ENCODE data around the gene DCAF12. TPM values are rescaled to one million over a fixed set of nuclear protein-coding genes. Genes with fewer than 3 reads are reported as not detected.

Gene DCAF12
- total and polyA plus RNA-seq, 4 donors: 8.4 to 120 (median 16.0) TPM

DNA sequence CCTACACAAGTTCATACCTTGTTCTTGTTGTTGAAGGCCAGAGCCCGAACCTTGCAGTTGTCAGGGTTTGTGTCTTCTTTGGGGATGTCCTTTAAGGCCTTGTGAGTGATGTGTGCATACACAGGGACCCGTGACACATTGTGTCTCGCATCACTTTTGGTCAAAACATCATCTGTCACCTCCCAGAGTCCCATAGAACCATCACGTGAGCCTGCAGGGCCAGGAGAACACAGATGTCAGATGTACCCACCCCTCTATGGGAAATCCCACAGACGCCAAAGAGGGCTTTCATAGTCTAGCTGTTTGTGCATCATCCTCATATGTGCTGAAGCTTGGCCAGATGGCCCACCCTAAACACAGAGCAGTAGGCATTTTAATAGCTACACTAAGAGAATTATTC is 28.2 kb downstream of the DCAF12 start:
- Histone ChIP-seq H3K9me3 (ENCODE audit: control insufficient read depth in 4 of 4, low read length in 3 of 4) (no peaks in the 10 kb centered on the region), H3K9ac (ENCODE audit: low read depth in 1 of 2, low read length in 2 of 2) (no peak overlapping the region), H3K27me3 (ENCODE audit: control insufficient read depth in 4 of 4, insufficient read depth in 4 of 4, low read length in 3 of 4) (no peaks in the 10 kb centered on the region), H3K27ac (ENCODE audit: low read depth in 1 of 2, low read length in 2 of 2) (no peak overlapping the region), H3K4me1 (ENCODE audit: control insufficient read depth in 4 of 4, insufficient read depth in 4 of 4, low read length in 3 of 4) (no peaks in the 10 kb centered on the region), H3K36me3 (ENCODE audit: control insufficient read depth in 4 of 4, insufficient read depth in 3 of 4, low read depth in 1 of 4, low read length in 3 of 4) (peaks cover 22 to 59% (median 42%) of the 10 kb centered on the region in 4 donors), H3K4me3 (ENCODE audit: low read depth in 1 of 3, low read length in 3 of 3) (no peak overlapping the region)
- WGBS: 94% methylated on average over 5 of the region's 5 CpGs
- TF ChIP-seq, protein P1, sequence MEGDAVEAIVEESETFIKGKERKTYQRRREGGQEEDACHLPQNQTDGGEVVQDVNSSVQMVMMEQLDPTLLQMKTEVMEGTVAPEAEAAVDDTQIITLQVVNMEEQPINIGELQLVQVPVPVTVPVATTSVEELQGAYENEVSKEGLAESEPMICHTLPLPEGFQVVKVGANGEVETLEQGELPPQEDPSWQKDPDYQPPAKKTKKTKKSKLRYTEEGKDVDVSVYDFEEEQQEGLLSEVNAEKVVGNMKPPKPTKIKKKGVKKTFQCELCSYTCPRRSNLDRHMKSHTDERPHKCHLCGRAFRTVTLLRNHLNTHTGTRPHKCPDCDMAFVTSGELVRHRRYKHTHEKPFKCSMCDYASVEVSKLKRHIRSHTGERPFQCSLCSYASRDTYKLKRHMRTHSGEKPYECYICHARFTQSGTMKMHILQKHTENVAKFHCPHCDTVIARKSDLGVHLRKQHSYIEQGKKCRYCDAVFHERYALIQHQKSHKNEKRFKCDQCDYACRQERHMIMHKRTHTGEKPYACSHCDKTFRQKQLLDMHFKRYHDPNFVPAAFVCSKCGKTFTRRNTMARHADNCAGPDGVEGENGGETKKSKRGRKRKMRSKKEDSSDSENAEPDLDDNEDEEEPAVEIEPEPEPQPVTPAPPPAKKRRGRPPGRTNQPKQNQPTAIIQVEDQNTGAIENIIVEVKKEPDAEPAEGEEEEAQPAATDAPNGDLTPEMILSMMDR (IDR thresholded peaks at IDR 0.05; ENCODE audit: low read depth, low read length, missing input control): no peak
- TF ChIP-seq FOXA2 (IDR thresholded peaks at IDR 0.05) (no peak), MAX (IDR thresholded peaks at IDR 0.05) (no peak)
- no peak for DNase-seq (ENCODE audit: low spot score)

DNA sequence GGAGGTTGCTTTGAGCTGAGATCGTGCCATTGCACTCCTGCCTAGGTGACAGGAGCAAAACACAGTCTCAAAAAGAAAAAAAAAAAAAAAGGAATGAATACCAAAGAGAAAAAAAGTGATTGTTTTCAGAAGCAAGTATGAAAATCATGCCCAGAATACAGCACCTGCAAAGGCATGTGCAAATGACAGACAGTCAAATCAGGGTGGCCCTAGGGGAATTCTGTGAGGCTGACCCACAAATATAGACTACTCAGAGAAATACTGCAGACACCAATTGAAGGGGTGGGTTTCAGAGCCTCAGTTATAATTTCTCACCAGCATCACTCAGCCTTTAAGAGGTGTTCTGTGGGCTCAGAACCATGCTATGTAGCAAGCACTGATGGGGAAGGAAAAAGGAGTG is 28.6 kb downstream of the DCAF12 start:
- TF ChIP-seq EGR1 (IDR thresholded peaks at IDR 0.05; ENCODE audit: low read depth in 2 of 2): no peak
- TF ChIP-seq NR2F2 (IDR thresholded peaks at IDR 0.05): no peak
- no peak for DNase-seq (ENCODE audit: low spot score)
- H3K4me3 ChIP-seq (ENCODE audit: low read depth in 1 of 3, low read length in 3 of 3): no peak overlapping the region
- no peaks in the 10 kb centered on the region for H3K9me3 ChIP-seq (ENCODE audit: control insufficient read depth in 4 of 4, low read length in 3 of 4)
- H3K9ac ChIP-seq (ENCODE audit: low read depth in 1 of 2, low read length in 2 of 2): no peak overlapping the region
- H3K4me1 ChIP-seq (ENCODE audit: control insufficient read depth in 4 of 4, insufficient read depth in 4 of 4, low read length in 3 of 4): no peaks in the 10 kb centered on the region
- peaks cover 20 to 59% (median 44%) of the 10 kb centered on the region in 4 donors for H3K36me3 ChIP-seq (ENCODE audit: control insufficient read depth in 4 of 4, insufficient read depth in 3 of 4, low read depth in 1 of 4, low read length in 3 of 4)
- WGBS: 100% methylated on average over 1 of the region's 1 CpG
- H3K27me3 ChIP-seq (ENCODE audit: control insufficient read depth in 4 of 4, insufficient read depth in 4 of 4, low read length in 3 of 4): no peaks in the 10 kb centered on the region
- no peak overlapping the region for H3K27ac ChIP-seq (ENCODE audit: low read depth in 1 of 2, low read length in 2 of 2)

DNA sequence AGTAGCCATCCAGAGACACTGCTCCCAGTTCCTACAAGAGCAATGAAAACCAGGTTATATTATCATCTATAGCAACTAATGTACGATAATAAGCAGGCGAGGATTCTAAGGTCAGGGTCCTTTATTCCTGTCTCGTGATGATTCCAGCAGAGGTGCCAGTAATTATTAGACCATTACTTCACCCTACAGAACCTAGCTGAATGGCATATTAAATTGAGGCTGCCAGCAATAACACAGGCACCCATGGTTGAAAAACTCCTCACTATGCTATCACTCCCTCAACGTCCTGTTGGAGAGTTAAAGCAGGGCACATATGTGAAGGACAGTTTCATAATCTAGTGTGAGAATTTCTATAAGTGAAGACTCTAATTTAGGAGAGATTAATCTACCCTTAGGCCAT is 29.7 kb downstream of the DCAF12 start:
- H3K36me3 ChIP-seq (ENCODE audit: control insufficient read depth in 4 of 4, insufficient read depth in 3 of 4, low read depth in 1 of 4, low read length in 3 of 4): peaks cover 17 to 53% (median 40%) of the 10 kb centered on the region in 4 donors
- TF ChIP-seq ZBTB33 (IDR thresholded peaks at IDR 0.05) (no peak), RAD21 (IDR thresholded peaks at IDR 0.05) (no peak), MAX (IDR thresholded peaks at IDR 0.05) (no peak), FOXA1 (IDR thresholded peaks at IDR 0.05) (no peak), HNF4G (IDR thresholded peaks at IDR 0.05) (no peak)
- TF ChIP-seq, protein P1 (IDR thresholded peaks at IDR 0.05; ENCODE audit: low read depth, low read length, missing input control): no peak
- H3K9ac ChIP-seq (ENCODE audit: low read depth in 1 of 2, low read length in 2 of 2): no peak overlapping the region
- WGBS: 91% methylated on average over 4 of the region's 4 CpGs
- no peaks in the 10 kb centered on the region for H3K9me3 ChIP-seq (ENCODE audit: control insufficient read depth in 4 of 4, low read length in 3 of 4)
- H3K27me3 ChIP-seq (ENCODE audit: control insufficient read depth in 4 of 4, insufficient read depth in 4 of 4, low read length in 3 of 4): no peaks in the 10 kb centered on the region
- no peak for DNase-seq (ENCODE audit: low spot score)
- H3K27ac ChIP-seq (ENCODE audit: low read depth in 1 of 2, low read length in 2 of 2): no peak overlapping the region
- H3K4me1 ChIP-seq (ENCODE audit: control insufficient read depth in 4 of 4, insufficient read depth in 4 of 4, low read length in 3 of 4): no peaks in the 10 kb centered on the region
- H3K4me3 ChIP-seq (ENCODE audit: low read depth in 1 of 3, low read length in 3 of 3): no peak overlapping the region

Data from liver (tissue), 9 donors.